ENCODE results near the gene TRIO.
"Not testable (repeated sequence)": the region's sequence is repeated elsewhere in the genome, so short reads cannot be mapped to it uniquely, and the experiment has no call there.

TRIO gene

GRCh38 chr5:14534773-14535172, 391.6 kb downstream of the TRIO start:
- Histone ChIP-seq H3K27me3 (ENCODE audit: control insufficient read depth in 1 of 2, insufficient read depth in 2 of 2, low read length in 2 of 2) (no peaks in the 10 kb centered on the region), H3K36me3 (ENCODE audit: insufficient read depth, low read length) (no peaks in the 10 kb centered on the region), H3K4me1 (ENCODE audit: insufficient read depth, low read length) (no peaks in the 10 kb centered on the region), H3K9me3 (ENCODE audit: low read length) (no peaks in the 10 kb centered on the region), H3K27ac (ENCODE audit: low read depth, low read length) (no peak overlapping the region), H3K9ac (ENCODE audit: low read length) (no peak overlapping the region), H3K4me3 (ENCODE audit: low read depth in 1 of 2, low read length in 2 of 2) (no peak overlapping the region)

DNA sequence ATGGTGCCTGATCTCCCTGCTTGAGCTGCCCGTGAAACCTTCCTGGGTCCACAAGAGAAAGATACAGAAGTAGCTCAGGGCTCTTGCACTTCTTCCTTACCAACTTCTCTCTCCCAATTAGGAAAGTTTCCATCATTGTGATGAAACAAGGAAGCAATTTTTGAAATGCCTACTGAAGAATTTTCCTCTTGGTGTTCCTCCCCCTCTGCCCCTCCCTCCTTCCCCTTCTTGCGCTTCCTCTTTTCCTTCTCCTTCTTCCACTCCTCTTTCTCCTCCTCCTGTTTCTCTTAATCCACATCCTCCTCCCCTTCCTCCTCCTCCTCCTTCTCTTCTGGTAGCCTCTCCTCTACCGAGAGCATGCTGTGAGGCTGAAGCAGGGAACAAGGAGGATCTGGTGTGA, 402.2 kb downstream of the TRIO start:
- H3K9me3 ChIP-seq (ENCODE audit: low read length): no peaks in the 10 kb centered on the region
- H3K9ac ChIP-seq (ENCODE audit: low read length): no peak overlapping the region
- H3K36me3 ChIP-seq (ENCODE audit: insufficient read depth, low read length): no peaks in the 10 kb centered on the region
- H3K27ac ChIP-seq (ENCODE audit: low read depth, low read length): no peak overlapping the region
- no peaks in the 10 kb centered on the region for H3K4me1 ChIP-seq (ENCODE audit: insufficient read depth, low read length)
- no peaks in the 10 kb centered on the region for H3K27me3 ChIP-seq (ENCODE audit: control insufficient read depth in 1 of 2, insufficient read depth in 2 of 2, low read length in 2 of 2)
- H3K4me3 ChIP-seq (ENCODE audit: low read depth in 1 of 2, low read length in 2 of 2): no peak overlapping the region

DNA sequence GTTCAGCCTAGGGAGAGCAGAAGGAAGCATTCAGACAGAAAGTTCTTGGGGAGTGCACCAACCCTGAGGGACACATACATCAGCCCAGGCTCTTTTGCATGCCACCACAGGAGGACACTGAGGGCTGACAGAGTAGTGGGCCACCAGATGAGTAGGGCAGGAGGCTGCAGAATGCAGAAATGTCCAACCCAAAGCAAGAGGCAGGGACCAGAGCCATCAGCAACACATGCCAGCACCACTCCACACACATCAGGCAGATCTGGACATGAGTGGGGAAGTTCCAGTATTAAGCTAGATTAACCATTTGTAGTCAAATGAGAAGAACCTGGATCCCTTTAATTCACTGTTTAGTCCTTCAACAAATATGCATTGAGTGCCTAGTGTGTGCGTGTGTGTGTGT, 402.7 kb downstream of the TRIO start:
- Histone ChIP-seq H3K9me3 (ENCODE audit: low read length) (no peaks in the 10 kb centered on the region), H3K36me3 (ENCODE audit: insufficient read depth, low read length) (no peaks in the 10 kb centered on the region), H3K4me3 (ENCODE audit: low read depth in 1 of 2, low read length in 2 of 2) (no peak overlapping the region), H3K27me3 (ENCODE audit: control insufficient read depth in 1 of 2, insufficient read depth in 2 of 2, low read length in 2 of 2) (no peaks in the 10 kb centered on the region), H3K27ac (ENCODE audit: low read depth, low read length) (no peak overlapping the region), H3K4me1 (ENCODE audit: insufficient read depth, low read length) (no peaks in the 10 kb centered on the region), H3K9ac (ENCODE audit: low read length) (no peak overlapping the region)

DNA sequence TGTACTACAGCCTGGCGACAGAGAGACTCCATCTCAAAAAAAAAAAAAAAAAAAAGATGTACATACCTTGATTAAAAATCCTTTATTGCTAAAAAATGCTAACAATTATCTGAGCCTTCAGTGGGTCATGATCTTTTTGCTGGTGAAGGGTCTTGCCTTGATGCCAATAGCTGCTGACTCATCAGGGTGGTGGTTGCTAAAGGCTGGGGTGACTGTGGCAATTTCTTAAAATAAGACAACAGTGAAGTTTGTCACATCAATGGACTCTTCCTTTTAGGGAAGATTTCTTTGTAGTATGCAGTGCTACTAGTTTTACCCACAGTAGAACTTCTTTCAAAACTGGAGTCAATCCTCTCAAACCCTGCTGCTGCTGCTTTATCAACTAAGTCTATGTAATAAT, 404.5 kb downstream of the TRIO start:
- no peak overlapping the region for H3K27ac ChIP-seq (ENCODE audit: low read depth, low read length)
- no peaks in the 10 kb centered on the region for H3K27me3 ChIP-seq (ENCODE audit: control insufficient read depth in 1 of 2, insufficient read depth in 2 of 2, low read length in 2 of 2)
- no peaks in the 10 kb centered on the region for H3K9me3 ChIP-seq (ENCODE audit: low read length)
- H3K36me3 ChIP-seq (ENCODE audit: insufficient read depth, low read length): no peaks in the 10 kb centered on the region
- no peak overlapping the region for H3K9ac ChIP-seq (ENCODE audit: low read length)
- no peaks in the 10 kb centered on the region for H3K4me1 ChIP-seq (ENCODE audit: insufficient read depth, low read length)
- H3K4me3 ChIP-seq (ENCODE audit: low read depth in 1 of 2, low read length in 2 of 2): no peak overlapping the region

DNA sequence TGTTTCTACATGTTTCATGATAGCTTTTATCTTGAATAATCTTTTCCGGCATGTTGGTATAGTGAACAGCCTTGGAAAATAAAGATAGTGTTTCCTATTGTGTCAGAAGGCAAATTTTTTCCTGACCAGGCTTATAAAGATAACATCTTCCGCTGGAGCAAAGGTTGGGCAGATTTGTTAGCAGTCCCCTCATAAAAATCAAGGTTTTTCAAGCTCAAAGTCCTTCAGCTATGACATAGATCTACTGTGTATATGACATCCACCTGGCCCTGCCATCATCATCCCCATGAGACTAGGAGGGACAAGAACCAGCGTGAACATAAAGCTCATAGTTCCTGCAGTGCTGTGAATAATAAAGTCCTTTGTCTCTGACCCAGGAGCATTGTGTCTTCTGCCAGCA, 408.1 kb downstream of the TRIO start:
- Histone ChIP-seq H3K9me3 (ENCODE audit: low read length) (no peaks in the 10 kb centered on the region), H3K4me1 (ENCODE audit: insufficient read depth, low read length) (no peaks in the 10 kb centered on the region), H3K36me3 (ENCODE audit: insufficient read depth, low read length) (no peaks in the 10 kb centered on the region), H3K4me3 (ENCODE audit: low read depth in 1 of 2, low read length in 2 of 2) (no peak overlapping the region), H3K9ac (ENCODE audit: low read length) (no peak overlapping the region), H3K27ac (ENCODE audit: low read depth, low read length) (no peak overlapping the region), H3K27me3 (ENCODE audit: control insufficient read depth in 1 of 2, insufficient read depth in 2 of 2, low read length in 2 of 2) (no peaks in the 10 kb centered on the region)

GRCh38 chr5:14552017-14552416, 408.9 kb downstream of the TRIO start:
- Histone ChIP-seq H3K27ac (ENCODE audit: low read depth, low read length) (no peak overlapping the region), H3K4me1 (ENCODE audit: insufficient read depth, low read length) (no peaks in the 10 kb centered on the region), H3K36me3 (ENCODE audit: insufficient read depth, low read length) (no peaks in the 10 kb centered on the region), H3K9ac (ENCODE audit: low read length) (no peak overlapping the region), H3K27me3 (ENCODE audit: control insufficient read depth in 1 of 2, insufficient read depth in 2 of 2, low read length in 2 of 2) (no peaks in the 10 kb centered on the region), H3K4me3 (ENCODE audit: low read depth in 1 of 2, low read length in 2 of 2) (no peak overlapping the region), H3K9me3 (ENCODE audit: low read length) (no peaks in the 10 kb centered on the region)

GRCh38 chr5:14554288-14554687, 411.1 kb downstream of the TRIO start:
- not testable (repeated sequence) for H3K4me1 ChIP-seq (ENCODE audit: insufficient read depth, low read length); H3K9me3 ChIP-seq (ENCODE audit: low read length); H3K27ac ChIP-seq (ENCODE audit: low read depth, low read length); H3K9ac ChIP-seq (ENCODE audit: low read length); H3K27me3 ChIP-seq (ENCODE audit: control insufficient read depth in 1 of 2, insufficient read depth in 2 of 2, low read length in 2 of 2); H3K4me3 ChIP-seq (ENCODE audit: low read depth in 1 of 2, low read length in 2 of 2); H3K36me3 ChIP-seq (ENCODE audit: insufficient read depth, low read length)

- Histone ChIP-seq H3K9ac (ENCODE audit: low read length) (no peak overlapping the region), H3K4me1 (ENCODE audit: insufficient read depth, low read length) (no peaks in the 10 kb centered on the region), H3K4me3 (ENCODE audit: low read depth in 1 of 2, low read length in 2 of 2) (no peak overlapping the region), H3K9me3 (ENCODE audit: low read length) (no peaks in the 10 kb centered on the region), H3K36me3 (ENCODE audit: insufficient read depth, low read length) (no peaks in the 10 kb centered on the region), H3K27me3 (ENCODE audit: control insufficient read depth in 1 of 2, insufficient read depth in 2 of 2, low read length in 2 of 2) (no peaks in the 10 kb centered on the region), H3K27ac (ENCODE audit: low read depth, low read length) (no peak overlapping the region)
These were observed 412.9 kb downstream of the TRIO start for GRCh38 chr5:14556015-14556414.

DNA sequence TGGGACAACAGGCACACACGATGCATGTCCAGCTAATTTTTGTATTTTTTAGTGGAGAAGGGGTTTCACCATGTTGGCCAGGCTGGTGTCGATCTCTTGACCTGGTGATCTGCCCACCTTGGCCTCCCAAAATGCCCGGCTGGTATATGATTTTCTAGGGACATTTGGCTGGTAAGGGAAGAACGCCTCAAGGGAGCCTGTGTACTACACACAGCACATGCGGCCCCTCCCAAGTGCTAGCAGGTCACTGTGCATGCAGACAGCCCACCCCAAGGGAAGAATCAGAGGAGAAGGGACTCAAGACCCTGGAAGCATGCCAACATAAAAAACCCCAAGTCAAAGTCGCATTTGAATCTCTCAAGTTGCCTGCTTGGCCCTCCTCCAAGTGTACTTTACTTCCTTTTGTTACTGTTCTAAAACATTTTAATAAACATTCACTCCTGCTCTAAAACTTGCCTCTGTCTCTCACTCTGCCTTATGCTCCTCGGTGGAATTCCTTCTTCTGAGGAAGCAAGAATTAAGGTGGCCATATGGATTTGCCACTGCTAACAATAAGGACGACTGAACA, 414.1 kb downstream of the TRIO start:
- no peak overlapping the region for H3K4me3 ChIP-seq (ENCODE audit: low read depth in 1 of 2, low read length in 2 of 2)
- no peaks in the 10 kb centered on the region for H3K4me1 ChIP-seq (ENCODE audit: insufficient read depth, low read length)
- no peak overlapping the region for H3K27ac ChIP-seq (ENCODE audit: low read depth, low read length)
- no peaks in the 10 kb centered on the region for H3K9me3 ChIP-seq (ENCODE audit: low read length)
- no peaks in the 10 kb centered on the region for H3K27me3 ChIP-seq (ENCODE audit: control insufficient read depth in 1 of 2, insufficient read depth in 2 of 2, low read length in 2 of 2)
- no peak overlapping the region for H3K9ac ChIP-seq (ENCODE audit: low read length)
- H3K36me3 ChIP-seq (ENCODE audit: insufficient read depth, low read length): no peaks in the 10 kb centered on the region

DNA sequence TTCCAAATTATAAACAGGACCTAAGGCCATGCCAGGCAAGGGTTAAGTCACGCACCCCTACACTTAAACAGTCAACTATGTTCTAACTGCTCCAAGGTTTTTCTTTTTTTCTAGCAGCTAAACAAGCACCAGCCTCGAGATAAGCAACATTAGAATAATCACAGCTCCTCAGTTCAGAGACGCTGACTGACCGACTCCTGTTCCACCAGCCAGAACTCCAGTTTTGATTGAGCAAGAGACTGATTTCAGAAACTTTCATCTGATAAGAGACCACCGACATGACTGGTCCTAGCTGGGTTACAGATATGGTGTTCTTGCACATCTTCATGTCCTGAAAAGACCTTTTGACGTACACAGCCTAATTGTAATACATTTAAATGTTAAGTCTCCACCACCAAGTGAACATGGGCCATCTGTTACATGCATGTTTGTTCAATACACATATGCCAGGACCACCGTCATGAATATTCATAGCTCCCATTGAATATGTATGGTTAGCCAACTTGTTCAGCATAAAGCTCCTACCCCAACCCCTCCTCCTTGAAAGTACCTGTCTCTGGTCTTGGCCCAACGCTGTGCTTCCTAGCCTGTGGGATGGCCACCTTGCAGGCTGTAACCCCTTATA, 414.8 kb downstream of the TRIO start:
- Histone ChIP-seq H3K9ac (ENCODE audit: low read length) (no peak overlapping the region), H3K36me3 (ENCODE audit: insufficient read depth, low read length) (no peaks in the 10 kb centered on the region), H3K4me3 (ENCODE audit: low read depth in 1 of 2, low read length in 2 of 2) (no peak overlapping the region)

More for the DNA sequence above, 414.8 kb downstream of the TRIO start:
- Histone ChIP-seq H3K27me3 (ENCODE audit: control insufficient read depth in 1 of 2, insufficient read depth in 2 of 2, low read length in 2 of 2) (no peaks in the 10 kb centered on the region), H3K4me1 (ENCODE audit: insufficient read depth, low read length) (no peaks in the 10 kb centered on the region), H3K27ac (ENCODE audit: low read depth, low read length) (no peak overlapping the region), H3K9me3 (ENCODE audit: low read length) (no peaks in the 10 kb centered on the region)

All from muscle layer of colon (tissue), 2 donors.